Body of pancreas (tissue), 4 donors: ENCODE measurements around the gene MRPL34. TPM values are rescaled to one million over a fixed set of nuclear protein-coding genes. Genes with fewer than 3 reads are reported as not detected.

Source experiments
- ATAC-seq: fragments of 150-250 bp; one replicate; pipeline ENCODE4 v1.9.1; 2016
- DNase-seq, 4 donors: peaks; one replicate each; pipeline ENCODE4 v3.0.0-alpha.2; 2019
- H3K27ac ChIP-seq, 4 donors: fragments of 200-600 bp; sonication (generic); 1 replicate in 3 of 4; 2 replicates in 1 of 4; pipeline versions ENCODE4 v1.5.1 to v1.6.1; 2016 to 2019; ENCODE audit warnings: mild to moderate bottlenecking in 1 of 4, mixed read lengths in 1 of 4, moderate library complexity in 1 of 4
- H3K27me3 ChIP-seq, 2 donors: fragments of 200-600 bp; sonication (generic); one replicate each; pipeline ENCODE4 v1.6.0; 2016; ENCODE audit warnings: mild to moderate bottlenecking in 1 of 2
- H3K36me3 ChIP-seq, 2 donors: fragments of 200-600 bp; sonication (generic); replicated peaks in 1 of 2; 2 replicates each; pipeline ENCODE4 v1.5.1; 2016; ENCODE audit warnings: low read depth in 2 of 2; ENCODE audit not compliant: insufficient read depth in 1 of 2
- H3K4me1 ChIP-seq: fragments of 200-600 bp; sonication (generic); one replicate; pipeline ENCODE4 v1.6.0; 2016
- H3K4me3 ChIP-seq, 2 donors: fragments of 200-600 bp; sonication (generic); 1 replicate in 1 of 2; 2 replicates in 1 of 2; pipeline ENCODE4 v1.5.1; 2016 to 2019
- H3K9me3 ChIP-seq, 3 donors: fragments of 200-600 bp; sonication (generic); 1 replicate in 2 of 3; 2 replicates in 1 of 3; pipeline ENCODE4 v1.5.1; 2016
- POLR2A ChIP-seq, 3 donors: fragments of 450-650 bp; IDR thresholded peaks; one replicate each; pipeline ENCODE4 v1.6.1; 2016; ENCODE audit warnings: antibody characterized with exemption in 3 of 3, mild to moderate bottlenecking in 2 of 3
- WGBS, 2 donors: methylation state at CpG; one replicate each; pipeline ENCODE4 v1.1.5; 2017; 5-methylcytosine and 5-hydroxymethylcytosine counted together
- intact Hi-C: fragments of 100-400 bp; cut with DNase I; formaldehyde crosslinking; loops from one replicate; pipeline ENCODE4 v1.15.1; 2023
- total RNA-seq, 2 donors: library from RNA; depleted of rRNA; stranded (reverse); fragments of >200 nt; gene quantifications; one replicate each; pipeline ENCODE4 v1.1.0, GENCODE V29; 2016
- TF ChIP-seq, protein P1 (sequence below), 7 experiments: fragments of 450-650 bp in 4 of 7; fragments of 200-600 bp in 3 of 7; sonication (generic) in 3 of 7; IDR thresholded peaks; one replicate each; pipeline ENCODE4 v1.5.1; 2016 to 2019; ENCODE audit warnings: antibody characterized with exemption in 7 of 7

Gene MRPL34
- total RNA-seq = 100 to 1,000 TPM in 1 of 2 donors, 10 to 100 TPM in 1; 47.7 to 152 TPM

DNA sequence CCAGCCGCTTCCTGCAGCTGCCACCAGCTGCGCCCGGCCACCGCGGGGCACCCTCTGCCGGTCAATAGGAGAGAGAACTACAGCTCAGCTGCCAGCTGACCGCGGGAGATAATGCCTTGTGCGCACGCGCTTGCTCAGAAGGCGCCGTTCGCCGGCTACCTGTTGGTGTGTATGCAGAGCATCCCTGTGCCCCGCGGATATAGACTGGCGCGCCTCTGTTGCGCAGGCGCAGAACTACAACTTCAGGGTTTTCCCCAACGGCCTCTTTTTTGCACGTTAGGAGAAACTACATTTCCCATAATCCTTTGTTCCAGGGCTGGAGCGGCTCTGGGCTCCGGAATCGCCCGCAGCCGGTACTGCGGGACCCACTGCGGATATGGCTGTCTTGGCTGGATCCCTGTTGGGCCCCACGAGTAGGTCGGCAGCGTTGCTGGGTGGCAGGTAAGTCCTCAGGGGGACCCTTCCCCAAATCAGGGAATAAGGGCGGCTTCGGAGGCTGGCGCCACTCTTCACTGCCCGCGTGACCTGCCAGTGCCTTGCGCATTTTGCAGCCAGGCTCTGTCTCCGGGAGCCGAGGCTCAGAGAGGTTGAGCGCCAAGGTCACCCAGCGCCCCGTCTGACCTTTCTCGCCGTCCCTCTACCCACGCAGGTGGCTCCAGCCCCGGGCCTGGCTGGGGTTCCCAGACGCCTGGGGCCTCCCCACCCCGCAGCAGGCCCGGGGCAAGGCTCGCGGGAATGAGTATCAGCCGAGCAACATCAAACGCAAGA is at the start of gene MRPL34:
MRPL34 (plus strand) TSS at position 356 of the 768 bp plus-strand sequence; CDS start at position 377, 21 bp downstream.
- peak; percentile 83 for ATAC-seq
- Histone ChIP-seq H3K4me3 (peak within 1 kb of the TSS; percentile 53 to 67), H3K27ac (peak within 1 kb of the TSS; percentile 63 to 95 (median 82)), H3K27me3 (no peaks in the 10 kb centered on the region), H3K36me3 (no peaks in the 10 kb centered on the region), H3K9me3 (no peaks in the 10 kb centered on the region), H3K4me1 (peaks cover 58% of the 10 kb centered on the region)
- DNase-seq = peak; percentile 98 to 99 (median 99)
- intact Hi-C loops = no loop called here
- peak in 2 of 3 donors; percentile 76 to 79 for TF ChIP-seq POLR2A (IDR thresholded peaks at IDR 0.05)
- TF ChIP-seq, protein P1, sequence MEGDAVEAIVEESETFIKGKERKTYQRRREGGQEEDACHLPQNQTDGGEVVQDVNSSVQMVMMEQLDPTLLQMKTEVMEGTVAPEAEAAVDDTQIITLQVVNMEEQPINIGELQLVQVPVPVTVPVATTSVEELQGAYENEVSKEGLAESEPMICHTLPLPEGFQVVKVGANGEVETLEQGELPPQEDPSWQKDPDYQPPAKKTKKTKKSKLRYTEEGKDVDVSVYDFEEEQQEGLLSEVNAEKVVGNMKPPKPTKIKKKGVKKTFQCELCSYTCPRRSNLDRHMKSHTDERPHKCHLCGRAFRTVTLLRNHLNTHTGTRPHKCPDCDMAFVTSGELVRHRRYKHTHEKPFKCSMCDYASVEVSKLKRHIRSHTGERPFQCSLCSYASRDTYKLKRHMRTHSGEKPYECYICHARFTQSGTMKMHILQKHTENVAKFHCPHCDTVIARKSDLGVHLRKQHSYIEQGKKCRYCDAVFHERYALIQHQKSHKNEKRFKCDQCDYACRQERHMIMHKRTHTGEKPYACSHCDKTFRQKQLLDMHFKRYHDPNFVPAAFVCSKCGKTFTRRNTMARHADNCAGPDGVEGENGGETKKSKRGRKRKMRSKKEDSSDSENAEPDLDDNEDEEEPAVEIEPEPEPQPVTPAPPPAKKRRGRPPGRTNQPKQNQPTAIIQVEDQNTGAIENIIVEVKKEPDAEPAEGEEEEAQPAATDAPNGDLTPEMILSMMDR (IDR thresholded peaks at IDR 0.05) = peak; percentile 64 to 98 (median 97)
- WGBS, 2 donors = 0 to 1% methylated on average over 18 to 55 of the region's 55 CpGs

DNA sequence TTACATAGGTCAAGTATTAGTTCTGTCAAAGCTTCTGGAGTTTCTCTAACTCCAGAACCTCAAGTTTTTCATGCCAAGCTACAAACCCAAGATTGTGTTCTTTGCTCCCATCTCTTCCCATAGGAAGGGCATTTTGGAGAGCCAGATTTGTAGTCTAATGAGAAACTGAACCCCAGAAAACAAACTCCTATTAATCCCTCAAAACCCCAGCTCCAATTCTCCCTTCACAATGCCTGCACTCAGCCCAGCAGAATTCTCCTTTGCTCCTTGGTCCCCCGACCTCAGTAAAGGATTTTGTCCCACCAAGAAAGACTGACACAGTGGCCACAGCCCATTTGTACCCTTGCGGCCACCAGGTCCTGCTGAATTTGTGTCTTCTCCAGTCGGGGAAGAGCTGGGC is 49.5 kb upstream of the MRPL34 start:
- Histone ChIP-seq H3K4me1 (peaks cover 56% of the 10 kb centered on the region), H3K27ac (peak overlapping the region in 1 of 4 donors; percentile 90), H3K9me3 (no peaks in the 10 kb centered on the region), H3K36me3 (no peaks in the 10 kb centered on the region), H3K27me3 (no peaks in the 10 kb centered on the region), H3K4me3 (no peak overlapping the region)
- intact Hi-C loops = no loop called here
- TF ChIP-seq, protein P1 (IDR thresholded peaks at IDR 0.05) = no peak
- ATAC-seq (no peak), DNase-seq (no peak)
- 73 to 87% methylated on average over 3 of the region's 3 CpGs for WGBS, 2 donors

DNA sequence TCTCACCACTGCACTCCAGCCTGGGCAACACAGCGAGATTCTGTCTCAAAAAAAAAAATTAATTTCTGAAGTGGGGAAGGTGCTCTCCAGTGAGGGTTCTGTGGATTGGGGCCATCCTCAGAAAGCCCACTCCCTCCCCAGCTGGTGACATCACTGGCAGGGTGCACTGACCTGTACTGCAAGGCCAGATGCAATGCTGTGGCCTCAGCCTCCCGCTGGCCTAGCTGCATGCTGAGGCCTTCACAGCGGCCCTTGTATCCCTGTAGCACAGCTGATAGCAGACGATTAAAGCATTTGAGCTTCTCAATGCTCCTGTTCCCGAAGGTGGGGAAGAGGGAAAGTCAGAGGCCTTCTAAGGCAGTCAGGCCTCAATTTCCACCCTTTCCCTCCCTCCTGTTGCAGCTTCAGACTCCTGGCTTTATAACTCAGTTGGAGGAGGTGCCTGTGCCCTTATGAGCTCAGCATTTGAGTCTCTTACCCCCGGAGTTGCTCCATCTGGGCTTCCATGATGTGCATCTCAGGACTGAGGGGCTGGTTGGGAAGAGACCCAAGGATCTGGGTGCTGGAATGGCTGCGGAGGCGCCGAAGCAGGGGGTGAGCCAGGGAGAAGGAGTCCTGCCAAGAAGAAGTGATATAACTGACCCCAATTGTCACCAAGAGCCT is 46.4 kb upstream of the MRPL34 start:
- 64 to 75% methylated on average over 9 of the region's 9 CpGs for WGBS, 2 donors
- peaks cover 60% of the 10 kb centered on the region for H3K4me1 ChIP-seq
- H3K36me3 ChIP-seq = no peaks in the 10 kb centered on the region
- H3K9me3 ChIP-seq = no peaks in the 10 kb centered on the region
- ATAC-seq (no peak), DNase-seq (peak in 1 of 4 donors; percentile 42)
- H3K4me3 ChIP-seq = no peak overlapping the region
- no peak for TF ChIP-seq POLR2A (IDR thresholded peaks at IDR 0.05)
- TF ChIP-seq, protein P1 (IDR thresholded peaks at IDR 0.05) = no peak
- H3K27me3 ChIP-seq = no peaks in the 10 kb centered on the region
- peak overlapping the region; percentile 57 to 87 (median 76) for H3K27ac ChIP-seq
- intact Hi-C loops = no loop called here

DNA sequence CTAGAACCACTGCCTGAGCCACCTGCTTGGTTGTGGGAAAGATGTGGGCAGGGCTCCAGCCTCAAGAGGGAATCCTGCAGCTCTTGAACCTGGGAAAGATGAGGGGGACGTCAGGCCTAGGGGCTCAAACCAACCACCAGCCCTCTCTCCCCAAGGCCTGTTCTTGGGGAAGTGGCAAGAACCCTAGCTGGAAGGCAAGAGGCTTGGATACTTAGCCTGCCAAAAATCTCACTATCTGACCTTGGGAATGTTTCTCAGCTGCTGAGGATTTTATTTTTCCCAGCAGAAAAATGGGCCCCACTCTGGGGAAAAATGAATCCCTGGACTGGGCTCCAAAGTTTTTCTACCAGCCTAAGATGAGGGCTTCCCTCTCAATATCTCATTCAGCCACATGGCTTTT is 45.7 kb upstream of the MRPL34 start:
- intact Hi-C loops = no loop called here
- peak; percentile 55 to 64 (median 56) for DNase-seq
- peaks cover 55% of the 10 kb centered on the region for H3K4me1 ChIP-seq
- H3K9me3 ChIP-seq = no peaks in the 10 kb centered on the region
- peak; percentile 73 for ATAC-seq
- no peaks in the 10 kb centered on the region for H3K36me3 ChIP-seq
- 31% methylated on average over 1 of the region's 1 CpG; no CpG with 5 or more reads in 1 of the 2 donors for WGBS, 2 donors
- no peak overlapping the region for H3K4me3 ChIP-seq
- no peaks in the 10 kb centered on the region for H3K27me3 ChIP-seq
- peak overlapping the region; percentile 57 to 87 (median 76) for H3K27ac ChIP-seq
- TF ChIP-seq POLR2A (IDR thresholded peaks at IDR 0.05) = peak in 1 of 3 donors; percentile 48
- TF ChIP-seq, protein P1 (IDR thresholded peaks at IDR 0.05) = no peak
